ENCODE data around the gene ZNF415. TPM values are rescaled to one million over a fixed set of nuclear protein-coding genes. Genes with fewer than 3 reads are reported as not detected.
"Not testable (repeated sequence)": the region's sequence is repeated elsewhere in the genome, so short reads cannot be mapped to it uniquely, and the experiment has no call there.

Gene ZNF415
- total and polyA plus RNA-seq, 2 donors (not counting 1 experiment from before 2014, with no cell fraction given) = 7.2 to 15.7 TPM

GRCh38 chr19:53130506-53130905 is 2.2 kb downstream of the ZNF415 start:
- TF ChIP-seq EZH2 (IDR thresholded peaks at IDR 0.05; ENCODE audit: low read length, missing control alignments) = no peak
- no peak overlapping the region for H3K9ac ChIP-seq (ENCODE audit: insufficient read depth, low read length)
- no peak overlapping the region for H3K27ac ChIP-seq (ENCODE audit: insufficient read depth, low read length)
- H4K20me1 ChIP-seq (ENCODE audit: control insufficient read depth, extremely low read depth, insufficient read depth, low read length) = no peaks in the 10 kb centered on the region
- no peak overlapping the region for H3K4me3 ChIP-seq (replicated peaks in 1 of 4; ENCODE audit: control extremely low read depth in 1 of 4, insufficient read depth in 1 of 4, low read depth in 3 of 4, low read length in 4 of 4)
- H3K4me2 ChIP-seq (ENCODE audit: extremely low read depth, insufficient read depth, low read length) = no peak overlapping the region
- H3K4me1 ChIP-seq (ENCODE audit: control insufficient read depth, extremely low read depth, insufficient read depth, low read length) = no peaks in the 10 kb centered on the region
- H3K27me3 ChIP-seq (ENCODE audit: control insufficient read depth, insufficient read depth, low read length) = no peaks in the 10 kb centered on the region
- DNase-seq (ENCODE audit: low read depth in 2 of 2) = peak in 1 of 2 donors; percentile 3
- no peak overlapping the region for H2AFZ ChIP-seq (ENCODE audit: low read length)
- H3K9me3 ChIP-seq (ENCODE audit: control insufficient read depth, insufficient read depth, low read depth, low read length) = no peaks in the 10 kb centered on the region
- H3K36me3 ChIP-seq (ENCODE audit: control insufficient read depth, insufficient read depth, low read length) = no peaks in the 10 kb centered on the region
- H3K79me2 ChIP-seq (ENCODE audit: control insufficient read depth, insufficient read depth, low read length) = no peaks in the 10 kb centered on the region

GRCh38 chr19:53126733-53127526 is 5.8 kb downstream of the ZNF415 start:
- not testable (repeated sequence) for H3K4me3 ChIP-seq (replicated peaks in 1 of 4; ENCODE audit: control extremely low read depth in 1 of 4, insufficient read depth in 1 of 4, low read depth in 3 of 4, low read length in 4 of 4); H3K4me1 ChIP-seq (ENCODE audit: control insufficient read depth, extremely low read depth, insufficient read depth, low read length); H3K9me3 ChIP-seq (ENCODE audit: control insufficient read depth, insufficient read depth, low read depth, low read length); H3K4me2 ChIP-seq (ENCODE audit: extremely low read depth, insufficient read depth, low read length); H4K20me1 ChIP-seq (ENCODE audit: control insufficient read depth, extremely low read depth, insufficient read depth, low read length); DNase-seq (ENCODE audit: low read depth in 2 of 2); H3K36me3 ChIP-seq (ENCODE audit: control insufficient read depth, insufficient read depth, low read length); H3K79me2 ChIP-seq (ENCODE audit: control insufficient read depth, insufficient read depth, low read length); H3K27me3 ChIP-seq (ENCODE audit: control insufficient read depth, insufficient read depth, low read length); H3K27ac ChIP-seq (ENCODE audit: insufficient read depth, low read length); H2AFZ ChIP-seq (ENCODE audit: low read length); H3K9ac ChIP-seq (ENCODE audit: insufficient read depth, low read length)

GRCh38 chr19:53123400-53123799 is 9.3 kb downstream of the ZNF415 start:
- Histone ChIP-seq H3K36me3 (ENCODE audit: control insufficient read depth, insufficient read depth, low read length) (no peaks in the 10 kb centered on the region), H3K27ac (ENCODE audit: insufficient read depth, low read length) (no peak overlapping the region), H3K27me3 (ENCODE audit: control insufficient read depth, insufficient read depth, low read length) (no peaks in the 10 kb centered on the region), H2AFZ (ENCODE audit: low read length) (no peak overlapping the region), H3K79me2 (ENCODE audit: control insufficient read depth, insufficient read depth, low read length) (no peaks in the 10 kb centered on the region), H4K20me1 (ENCODE audit: control insufficient read depth, extremely low read depth, insufficient read depth, low read length) (no peaks in the 10 kb centered on the region), H3K9me3 (ENCODE audit: control insufficient read depth, insufficient read depth, low read depth, low read length) (no peaks in the 10 kb centered on the region), H3K4me3 (replicated peaks in 1 of 4; ENCODE audit: control extremely low read depth in 1 of 4, insufficient read depth in 1 of 4, low read depth in 3 of 4, low read length in 4 of 4) (no peak overlapping the region), H3K9ac (ENCODE audit: insufficient read depth, low read length) (no peak overlapping the region), H3K4me1 (ENCODE audit: control insufficient read depth, extremely low read depth, insufficient read depth, low read length) (no peaks in the 10 kb centered on the region), H3K4me2 (ENCODE audit: extremely low read depth, insufficient read depth, low read length) (no peak overlapping the region)
- DNase-seq (ENCODE audit: low read depth in 2 of 2) = no peak
- no peak for TF ChIP-seq EZH2 (IDR thresholded peaks at IDR 0.05; ENCODE audit: low read length, missing control alignments)
- no peak for TF ChIP-seq CTCF (conservative IDR thresholded peaks at IDR 0.05 in 1 of 2, IDR thresholded peaks at IDR 0.05 in 1 of 2; ENCODE audit: low read depth in 1 of 2, low read length in 2 of 2)

- Histone ChIP-seq H3K9me3 (ENCODE audit: control insufficient read depth, insufficient read depth, low read depth, low read length) (no peaks in the 10 kb centered on the region), H3K4me1 (ENCODE audit: control insufficient read depth, extremely low read depth, insufficient read depth, low read length) (no peaks in the 10 kb centered on the region), H3K4me3 (replicated peaks in 1 of 4; ENCODE audit: control extremely low read depth in 1 of 4, insufficient read depth in 1 of 4, low read depth in 3 of 4, low read length in 4 of 4) (no peak overlapping the region), H4K20me1 (ENCODE audit: control insufficient read depth, extremely low read depth, insufficient read depth, low read length) (no peaks in the 10 kb centered on the region), H3K27me3 (ENCODE audit: control insufficient read depth, insufficient read depth, low read length) (no peaks in the 10 kb centered on the region), H2AFZ (ENCODE audit: low read length) (no peak overlapping the region), H3K27ac (ENCODE audit: insufficient read depth, low read length) (no peak overlapping the region), H3K79me2 (ENCODE audit: control insufficient read depth, insufficient read depth, low read length) (no peaks in the 10 kb centered on the region), H3K4me2 (ENCODE audit: extremely low read depth, insufficient read depth, low read length) (no peak overlapping the region), H3K9ac (ENCODE audit: insufficient read depth, low read length) (no peak overlapping the region), H3K36me3 (ENCODE audit: control insufficient read depth, insufficient read depth, low read length) (peaks cover 2% of the 10 kb centered on the region)
- TF ChIP-seq CTCF (conservative IDR thresholded peaks at IDR 0.05 in 1 of 2, IDR thresholded peaks at IDR 0.05 in 1 of 2; ENCODE audit: low read depth in 1 of 2, low read length in 2 of 2) = no peak
- no peak for TF ChIP-seq EZH2 (IDR thresholded peaks at IDR 0.05; ENCODE audit: low read length, missing control alignments)
- DNase-seq (ENCODE audit: low read depth in 2 of 2) = peak in 1 of 2 donors; percentile 34
Measured at GRCh38 chr19:53112286-53112685, 20.4 kb downstream of the ZNF415 start.
